Prostate gland (tissue), 2 donors: ENCODE results near the gene ICA1.

Experiments
- POLR2A ChIP-seq: fragments of 450-650 bp; IDR thresholded peaks from one replicate; pipeline ENCODE4 v1.6.1; 2016; ENCODE audit warnings: antibody characterized with exemption, mild to moderate bottlenecking
- TF ChIP-seq, protein P1 (sequence below), 4 experiments: fragments of 200-600 bp in 2 of 4; fragments of 450-650 bp in 2 of 4; sonication (generic) in 2 of 4; IDR thresholded peaks; 1 replicate in 3 of 4; 2 replicates in 1 of 4; pipeline ENCODE4 v1.5.1; 2016 to 2019; ENCODE audit warnings: antibody characterized with exemption in 4 of 4, mild to moderate bottlenecking in 2 of 4, moderate library complexity in 2 of 4

DNA sequence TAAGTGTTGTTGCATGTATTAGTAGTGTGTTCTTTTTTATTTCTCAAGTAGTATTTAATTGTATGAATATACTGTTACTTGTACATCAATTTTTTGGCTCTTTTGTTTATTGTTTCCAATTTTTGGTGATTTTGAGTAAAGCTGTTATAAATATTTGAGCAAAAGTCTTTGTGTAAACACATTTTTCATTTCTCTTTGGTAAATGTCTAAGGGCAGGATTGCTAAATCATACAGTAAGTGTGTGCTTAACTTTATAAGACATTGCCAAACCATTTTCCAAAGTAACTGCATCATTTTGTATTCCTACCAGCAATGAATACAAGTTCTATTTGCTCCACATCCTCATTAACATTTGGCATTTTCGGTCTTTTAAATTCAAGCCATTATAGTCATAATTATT is 92.8 kb downstream of the ICA1 start:
- TF ChIP-seq, protein P1, sequence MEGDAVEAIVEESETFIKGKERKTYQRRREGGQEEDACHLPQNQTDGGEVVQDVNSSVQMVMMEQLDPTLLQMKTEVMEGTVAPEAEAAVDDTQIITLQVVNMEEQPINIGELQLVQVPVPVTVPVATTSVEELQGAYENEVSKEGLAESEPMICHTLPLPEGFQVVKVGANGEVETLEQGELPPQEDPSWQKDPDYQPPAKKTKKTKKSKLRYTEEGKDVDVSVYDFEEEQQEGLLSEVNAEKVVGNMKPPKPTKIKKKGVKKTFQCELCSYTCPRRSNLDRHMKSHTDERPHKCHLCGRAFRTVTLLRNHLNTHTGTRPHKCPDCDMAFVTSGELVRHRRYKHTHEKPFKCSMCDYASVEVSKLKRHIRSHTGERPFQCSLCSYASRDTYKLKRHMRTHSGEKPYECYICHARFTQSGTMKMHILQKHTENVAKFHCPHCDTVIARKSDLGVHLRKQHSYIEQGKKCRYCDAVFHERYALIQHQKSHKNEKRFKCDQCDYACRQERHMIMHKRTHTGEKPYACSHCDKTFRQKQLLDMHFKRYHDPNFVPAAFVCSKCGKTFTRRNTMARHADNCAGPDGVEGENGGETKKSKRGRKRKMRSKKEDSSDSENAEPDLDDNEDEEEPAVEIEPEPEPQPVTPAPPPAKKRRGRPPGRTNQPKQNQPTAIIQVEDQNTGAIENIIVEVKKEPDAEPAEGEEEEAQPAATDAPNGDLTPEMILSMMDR (IDR thresholded peaks at IDR 0.05) = no peak
- TF ChIP-seq POLR2A = no peak
